ENCODE results near the gene LDLRAD2. TPM values are rescaled to one million over a fixed set of nuclear protein-coding genes. Genes with fewer than 3 reads are reported as not detected.

Gene LDLRAD2
- total RNA-seq, 6 experiments from 2014 or later: 0.14 TPM; not detected in 5

DNA sequence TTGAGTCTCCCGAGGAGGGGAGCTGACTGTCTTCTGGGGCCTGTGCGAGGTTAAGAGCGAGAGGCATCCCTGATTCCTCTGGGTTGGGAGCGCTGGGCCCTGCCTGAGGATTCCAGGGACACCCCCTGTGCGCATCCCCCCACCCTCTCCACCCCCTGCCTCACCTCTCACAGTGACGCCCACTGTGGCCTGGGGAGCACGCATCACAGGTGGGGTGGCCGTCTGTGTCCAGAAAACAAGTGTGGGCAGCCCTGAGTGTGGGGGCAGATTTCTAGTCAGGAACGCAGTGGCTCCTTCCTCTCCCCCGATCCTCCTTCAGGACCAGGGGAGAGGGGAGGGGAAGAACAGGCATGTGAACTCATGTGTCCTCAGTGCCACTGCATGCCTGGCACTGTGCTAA lies 61.7 kb downstream of the LDLRAD2 start:
- H3K9me3 Mint-ChIP-seq: no peaks in the 10 kb centered on the region
- TF ChIP-seq, protein P1, sequence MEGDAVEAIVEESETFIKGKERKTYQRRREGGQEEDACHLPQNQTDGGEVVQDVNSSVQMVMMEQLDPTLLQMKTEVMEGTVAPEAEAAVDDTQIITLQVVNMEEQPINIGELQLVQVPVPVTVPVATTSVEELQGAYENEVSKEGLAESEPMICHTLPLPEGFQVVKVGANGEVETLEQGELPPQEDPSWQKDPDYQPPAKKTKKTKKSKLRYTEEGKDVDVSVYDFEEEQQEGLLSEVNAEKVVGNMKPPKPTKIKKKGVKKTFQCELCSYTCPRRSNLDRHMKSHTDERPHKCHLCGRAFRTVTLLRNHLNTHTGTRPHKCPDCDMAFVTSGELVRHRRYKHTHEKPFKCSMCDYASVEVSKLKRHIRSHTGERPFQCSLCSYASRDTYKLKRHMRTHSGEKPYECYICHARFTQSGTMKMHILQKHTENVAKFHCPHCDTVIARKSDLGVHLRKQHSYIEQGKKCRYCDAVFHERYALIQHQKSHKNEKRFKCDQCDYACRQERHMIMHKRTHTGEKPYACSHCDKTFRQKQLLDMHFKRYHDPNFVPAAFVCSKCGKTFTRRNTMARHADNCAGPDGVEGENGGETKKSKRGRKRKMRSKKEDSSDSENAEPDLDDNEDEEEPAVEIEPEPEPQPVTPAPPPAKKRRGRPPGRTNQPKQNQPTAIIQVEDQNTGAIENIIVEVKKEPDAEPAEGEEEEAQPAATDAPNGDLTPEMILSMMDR (IDR thresholded peaks at IDR 0.05): no peak
- H3K4me1 Mint-ChIP-seq (ENCODE audit: low read depth): peaks cover 20% of the 10 kb centered on the region
- H3K27ac Mint-ChIP-seq: no peak overlapping the region; the same call in 1 of the 2 replicates
- H3K36me3 Mint-ChIP-seq (ENCODE audit: low read depth): peaks cover 15% of the 10 kb centered on the region
- H3K4me3 Mint-ChIP-seq: no peak overlapping the region
- DNase-seq: no peak
- peaks cover 10% of the 10 kb centered on the region for H3K27me3 Mint-ChIP-seq (ENCODE audit: insufficient read depth)

DNA sequence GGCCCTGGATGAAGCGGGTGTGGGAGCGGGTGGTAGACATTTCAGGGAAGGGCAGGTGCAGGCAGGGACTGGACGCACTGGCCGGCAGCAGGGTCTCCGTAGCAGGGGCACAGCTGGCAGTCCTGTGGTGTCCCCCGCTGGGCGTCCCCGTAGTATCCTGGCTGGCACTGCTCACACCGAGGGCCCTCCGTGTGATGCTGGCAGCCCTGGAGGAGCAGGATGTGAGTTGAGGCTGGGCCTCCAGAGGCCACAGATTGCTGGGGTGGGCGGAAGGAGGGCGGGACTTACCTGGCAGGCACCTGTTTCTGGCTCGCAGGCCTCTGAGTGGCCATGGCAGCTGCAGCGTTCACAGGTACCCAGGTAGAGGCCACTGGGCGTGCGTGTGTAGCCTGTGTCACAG lies 62.3 kb downstream of the LDLRAD2 start:
- Mint-ChIP-seq H3K4me1 (ENCODE audit: low read depth) (peaks cover 17% of the 10 kb centered on the region), H3K9me3 (no peaks in the 10 kb centered on the region), H3K4me3 (no peak overlapping the region), H3K36me3 (ENCODE audit: low read depth) (peaks cover 14% of the 10 kb centered on the region), H3K27me3 (ENCODE audit: insufficient read depth) (peaks cover 10% of the 10 kb centered on the region), H3K27ac (no peak overlapping the region; the same call in 1 of the 2 replicates)
- TF ChIP-seq, protein P1 (IDR thresholded peaks at IDR 0.05): no peak
- DNase-seq: no peak

Other genes starting within 250 kb of the LDLRAD2 start
- under 1 TPM in 2 of 6 experiments, not detected in 4; 0.07 to 0.19 TPM for gene RAP1GAP, start 142.9 kb upstream of the LDLRAD2 start, total RNA-seq (2021; fragmentation: NEBNext Ultra II Directional; extraction: Animal tissue kit (Norgen Biotek cat#: 25700))
- gene USP48, start 29.1 kb upstream of the LDLRAD2 start, total RNA-seq (2021; fragmentation: NEBNext Ultra II Directional; extraction: Animal tissue kit (Norgen Biotek cat#: 25700)): 10 to 100 TPM; 45.0 to 54.2 (median 51.1) TPM
- 100 to 1,000 TPM; 275 to 430 (median 297) TPM for gene HSPG2, start 125.0 kb downstream of the LDLRAD2 start, total RNA-seq (2021; fragmentation: NEBNext Ultra II Directional; extraction: Animal tissue kit (Norgen Biotek cat#: 25700))
- not detected for gene CELA3B, start 164.8 kb downstream of the LDLRAD2 start, total RNA-seq (2021; fragmentation: NEBNext Ultra II Directional; extraction: Animal tissue kit (Norgen Biotek cat#: 25700))
- not detected for gene CELA3A, start 189.4 kb downstream of the LDLRAD2 start, total RNA-seq (2021; fragmentation: NEBNext Ultra II Directional; extraction: Animal tissue kit (Norgen Biotek cat#: 25700))
- 100 to 1,000 TPM; 273 to 298 (median 280) TPM for gene CDC42, start 240.4 kb downstream of the LDLRAD2 start, total RNA-seq (2021; fragmentation: NEBNext Ultra II Directional; extraction: Animal tissue kit (Norgen Biotek cat#: 25700))

All from HFFc6 (cell line).